SK-N-MC (cell line): Measurements from ENCODE around the gene P2RY2.

ENCODE experiments used
- EZH2 ChIP-seq: fragments of 200-600 bp; sonication (generic); IDR thresholded peaks from one replicate; pipeline ENCODE4 v1.6.1; 2017; ENCODE audit warnings: antibody characterized with exemption
- POLR2AphosphoS5 ChIP-seq: IDR thresholded peaks from 2 replicates; pipeline ENCODE4 v1.6.1; 2012; ENCODE audit warnings: mild to moderate bottlenecking, low read depth, low read length, borderline replicate concordance

DNA sequence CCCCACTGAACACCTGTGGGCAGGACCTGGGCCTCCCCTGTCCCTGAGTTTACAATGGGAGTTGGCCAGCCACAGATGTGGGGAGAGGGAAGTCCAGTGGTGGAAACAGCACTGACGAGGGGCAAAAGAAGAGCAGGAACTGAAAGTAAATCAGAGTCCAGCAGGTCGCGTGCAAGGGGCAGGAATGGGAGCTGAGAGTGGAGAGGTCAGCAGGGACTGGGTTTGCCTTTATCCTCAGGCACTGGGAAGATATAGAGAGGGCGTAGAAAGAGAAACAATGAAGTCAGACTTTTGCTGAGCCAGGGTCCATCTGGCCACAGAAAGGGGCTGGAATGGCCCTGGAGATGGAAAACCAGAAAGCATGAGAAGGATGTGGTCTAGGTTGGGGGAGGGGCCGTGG is 62.5 kb downstream of the P2RY2 start:
- TF ChIP-seq EZH2 (no peak), POLR2AphosphoS5 (no peak)
